Measurements from ENCODE around the gene C19orf44.
A peak's percentile ranks its signal among the peaks of the same experiment; 100 is the strongest.
"Not testable (repeated sequence)": the region's sequence is repeated elsewhere in the genome, so short reads cannot be mapped to it uniquely, and the experiment has no call there.

Gene C19orf44

GRCh38 chr19:16495982-16496612, at the start of gene C19orf44, which contains the start of gene CALR3:
C19orf44 (plus strand) TSS chr19:16496394; CDS start chr19:16500793, 4,399 bp downstream.
CALR3 (minus strand) TSS chr19:16496167; CDS start chr19:16496129, 38 bp downstream.
- peak; percentile 100 for DNase-seq

GRCh38 chr19:16446724-16447368, 49.3 kb upstream of the C19orf44 start:
- no peak for DNase-seq

- not testable (repeated sequence) for DNase-seq
Observed at GRCh38 chr19:16448872-16449271, 47.3 kb upstream of the C19orf44 start.

GRCh38 chr19:16449330-16449961, 46.7 kb upstream of the C19orf44 start:
- DNase-seq = no peak

GRCh38 chr19:16452325-16452724, 43.9 kb upstream of the C19orf44 start:
- DNase-seq = no peak

GRCh38 chr19:16454351-16454918, 41.8 kb upstream of the C19orf44 start:
- no peak for DNase-seq

GRCh38 chr19:16455489-16455888, 40.7 kb upstream of the C19orf44 start:
- DNase-seq = no peak

- no peak for DNase-seq
Observed at GRCh38 chr19:16456652-16457194, 39.5 kb upstream of the C19orf44 start.

GRCh38 chr19:16457195-16457953, 38.8 kb upstream of the C19orf44 start:
- peak; percentile 37 for DNase-seq

- no peak for DNase-seq
Observed at GRCh38 chr19:16457954-16458331, 38.3 kb upstream of the C19orf44 start.

- no peak for DNase-seq
Observed at GRCh38 chr19:16458391-16459341, 37.5 kb upstream of the C19orf44 start.

GRCh38 chr19:16459680-16460079, 36.5 kb upstream of the C19orf44 start:
- DNase-seq = no peak

- DNase-seq = no peak
Observed at GRCh38 chr19:16460454-16460853, 35.7 kb upstream of the C19orf44 start.

GRCh38 chr19:16461630-16462051, 34.6 kb upstream of the C19orf44 start:
- no peak for DNase-seq

- DNase-seq = no peak
Observed at GRCh38 chr19:16462757-16463250, 33.4 kb upstream of the C19orf44 start.

- DNase-seq = no peak
Observed at GRCh38 chr19:16463341-16463990, 32.7 kb upstream of the C19orf44 start.

GRCh38 chr19:16463991-16464575, 32.1 kb upstream of the C19orf44 start:
- no peak for DNase-seq

GRCh38 chr19:16465239-16465638, 31.0 kb upstream of the C19orf44 start:
- DNase-seq = no peak

- not testable (repeated sequence) for DNase-seq
Observed at GRCh38 chr19:16466802-16467427, 29.3 kb upstream of the C19orf44 start.

- no peak for DNase-seq
Observed at GRCh38 chr19:16467581-16467980, 28.6 kb upstream of the C19orf44 start.

All from SHP77 treated with DMSO at 0.1 percent for 48 hours (cell line).